Mucosa of gallbladder (tissue), 1 donor: Measurements from ENCODE around the gene ACSL4. TPM values are rescaled to one million over a fixed set of nuclear protein-coding genes. Genes with fewer than 3 reads are reported as not detected.

ENCODE experiments used
- DNase-seq: peaks from one replicate; pipeline ENCODE4 v3.0.0-alpha.2; 2020; ENCODE audit warnings: low spot score
- total RNA-seq: library from RNA; stranded (reverse); gene quantifications from one replicate; pipeline ENCODE4 v1.2.1, GENCODE V29; 2021
- donor health status: DM: no; HTN: no; CAD: no.

ACSL4 gene
- total RNA-seq, 1 donor from 2014 or later: 58.4 TPM

DNA sequence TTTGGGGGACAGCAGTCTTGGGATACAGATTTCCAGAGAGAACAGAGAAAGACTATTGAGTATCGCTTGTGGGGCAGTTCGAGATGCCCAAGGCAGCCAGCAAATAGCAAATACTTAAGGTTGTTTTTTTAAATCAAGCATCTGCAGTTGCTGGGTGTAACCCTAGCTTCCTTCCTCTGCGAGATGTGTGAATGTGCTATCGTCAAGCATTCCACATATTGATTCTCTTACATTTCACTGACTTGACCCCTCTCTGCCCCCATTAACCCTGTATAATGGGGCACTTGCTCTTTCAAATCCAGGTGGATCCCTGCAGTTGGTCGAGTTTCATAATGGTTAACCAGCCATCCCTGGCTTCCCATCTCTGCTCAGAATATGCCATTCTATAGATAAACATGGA is 131.6 kb downstream of the ACSL4 start:
- DNase-seq: no peak

GRCh38 chrX:109600237-109600651 is 132.8 kb downstream of the ACSL4 start:
- DNase-seq: no peak

DNA sequence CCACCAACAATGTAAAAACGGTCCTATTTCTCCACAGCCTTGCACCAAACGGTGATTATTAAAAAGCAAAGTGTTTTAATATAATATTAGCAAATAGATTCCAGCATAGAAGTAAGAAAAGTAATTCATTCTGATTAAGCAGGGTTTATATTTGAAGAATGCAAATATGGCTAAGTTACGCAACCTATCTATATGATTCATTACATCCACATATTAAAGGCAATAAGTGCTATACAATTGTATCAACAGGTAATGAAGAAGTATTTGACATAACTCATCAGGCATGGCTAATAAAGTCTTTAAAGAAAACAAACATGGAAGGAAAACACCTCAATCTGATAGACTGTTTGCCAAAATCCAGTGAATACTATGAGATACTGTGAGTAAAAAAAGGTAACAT is 137.0 kb downstream of the ACSL4 start:
- no peak for DNase-seq

Other genes starting within 250 kb of the ACSL4 start
- 4.9 TPM for gene NXT2, start 196.4 kb downstream of the ACSL4 start, total RNA-seq
- gene KCNE5, start 108.1 kb downstream of the ACSL4 start, total RNA-seq: 0.49 TPM